NCI-H2171 treated with DMSO at 0.1 percent for 48 hours (cell line): Measurements from ENCODE around the gene DENND1A.

Source experiments
- DNase-seq: peaks from one replicate; lab custom pipeline; 2025; lab: John Stamatoyannopoulos, UW

Gene DENND1A

DNA sequence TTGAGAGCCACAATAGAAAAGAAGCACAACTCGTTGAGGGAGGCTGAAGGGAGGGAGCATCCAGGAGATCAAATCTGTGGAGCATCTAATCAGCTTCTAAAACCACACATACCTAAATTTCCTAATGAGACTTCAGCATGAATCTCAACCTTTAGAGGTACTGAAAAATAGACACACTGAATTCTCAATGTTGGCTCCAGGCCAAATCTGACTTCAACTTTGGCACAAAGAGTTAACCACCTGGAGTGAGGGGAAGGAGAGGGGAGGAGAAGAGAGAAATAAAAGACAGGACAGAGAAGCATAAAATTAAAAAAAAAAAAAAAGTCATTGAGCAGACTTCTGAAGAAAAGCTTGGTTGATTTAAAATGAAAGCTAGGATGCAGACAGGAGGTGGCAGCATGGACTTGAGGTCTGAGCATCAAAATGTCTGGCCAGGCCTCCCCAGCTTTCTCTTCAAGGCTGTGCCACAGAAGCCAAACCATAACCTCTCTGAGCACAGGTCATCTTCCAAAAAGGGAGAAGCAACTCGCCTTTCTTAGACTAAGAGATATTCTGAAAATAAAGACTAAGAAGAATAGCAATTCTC, 205.6 kb downstream of the DENND1A start:
- DNase-seq: peak; percentile 24

- DNase-seq: no peak
Measured at GRCh38 chr9:123723135-123723875, 206.6 kb downstream of the DENND1A start.

DNA sequence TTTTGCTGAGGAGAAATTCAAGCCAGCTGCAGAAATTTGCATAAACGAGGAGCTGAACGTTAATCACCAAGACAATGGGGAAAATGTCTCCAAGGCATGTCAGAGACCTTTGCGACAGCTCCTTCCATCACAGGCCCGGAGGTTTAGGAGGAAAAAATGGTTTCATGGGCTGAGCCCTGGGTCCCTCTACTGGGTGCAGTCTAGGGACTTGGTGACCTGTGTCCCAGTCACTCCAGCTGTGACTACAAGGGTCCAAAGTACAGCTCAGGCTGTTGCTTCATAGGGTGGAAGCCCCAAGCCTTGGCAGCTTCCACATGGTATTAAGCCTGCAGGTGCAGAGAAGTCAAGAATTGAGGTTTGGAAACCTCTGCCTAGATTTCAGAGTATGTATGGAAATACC, 207.5 kb downstream of the DENND1A start:
- no peak for DNase-seq

DNA sequence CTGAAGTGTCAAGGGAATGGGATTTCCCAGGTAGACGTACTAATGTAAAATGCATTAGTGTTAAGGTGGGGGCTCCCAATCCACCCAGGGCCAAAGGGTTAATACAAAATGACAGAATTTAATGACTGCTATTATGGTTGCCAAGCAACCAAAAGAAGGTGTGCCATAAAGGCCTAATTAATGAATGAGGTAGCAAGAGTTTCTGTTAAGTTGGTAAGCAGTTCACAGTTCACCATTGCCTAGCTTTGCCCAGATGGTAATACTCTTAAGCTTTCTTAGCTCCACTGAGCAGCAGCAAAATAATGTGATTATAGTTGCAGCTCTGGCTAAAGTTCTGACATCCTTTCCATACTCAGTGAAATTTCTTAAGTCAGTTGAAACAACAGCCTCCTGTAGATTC, 211.7 kb downstream of the DENND1A start:
- DNase-seq: no peak

GRCh38 chr9:123717581-123718175, 212.2 kb downstream of the DENND1A start:
- no peak for DNase-seq

DNA sequence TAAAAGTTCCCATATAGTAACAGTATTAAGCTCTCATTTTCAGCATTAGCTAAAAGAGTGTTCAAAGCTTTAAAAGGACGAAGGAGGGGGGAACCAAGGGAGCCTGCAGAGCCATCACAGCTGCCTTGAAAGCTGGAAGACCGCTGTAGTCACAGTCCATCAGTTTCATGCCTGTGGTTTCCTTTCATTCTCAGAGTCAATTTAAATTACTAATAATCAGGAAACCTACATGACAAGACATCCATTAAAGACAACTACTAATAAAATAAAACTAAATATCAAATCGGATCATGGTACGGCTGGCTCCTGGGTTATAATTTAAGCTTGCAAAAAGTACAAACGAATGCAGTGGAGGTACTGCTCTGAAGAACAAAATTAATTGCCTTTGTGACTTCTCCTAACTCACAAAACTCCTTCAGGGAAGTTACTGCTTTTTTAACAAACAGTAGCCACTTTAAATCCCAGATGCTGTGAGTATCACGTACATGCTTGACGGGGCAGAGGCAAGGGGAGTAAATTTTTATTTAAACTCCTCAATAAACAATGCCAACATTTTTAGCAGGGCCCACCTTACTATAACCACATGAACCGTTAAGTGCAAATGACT, 213.5 kb downstream of the DENND1A start:
- DNase-seq: no peak

- DNase-seq: no peak
Measured at GRCh38 chr9:123715258-123715657, 214.7 kb downstream of the DENND1A start.

DNA sequence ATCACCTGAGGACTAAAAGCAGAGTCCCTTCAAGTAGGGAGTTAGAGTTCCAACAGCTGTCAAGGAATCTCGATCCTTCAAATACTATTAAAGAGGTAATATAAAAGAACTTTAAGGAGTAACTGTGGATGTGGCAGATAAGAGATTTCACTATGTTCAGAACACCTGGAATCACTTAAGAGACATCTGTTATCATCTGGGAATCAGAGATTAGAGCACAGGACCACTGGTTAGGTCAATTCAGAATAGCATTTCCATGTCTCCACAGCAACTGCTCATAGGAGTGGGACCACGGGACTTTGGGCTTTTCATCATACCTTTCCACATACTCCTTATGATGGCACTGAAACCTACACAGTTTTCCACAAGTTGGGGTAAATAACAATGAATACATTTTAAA, 216.6 kb downstream of the DENND1A start:
- DNase-seq: no peak

GRCh38 chr9:123712399-123712798, 217.5 kb downstream of the DENND1A start:
- DNase-seq: no peak

- no peak for DNase-seq
Measured at GRCh38 chr9:123710299-123710698, 219.6 kb downstream of the DENND1A start.

DNA sequence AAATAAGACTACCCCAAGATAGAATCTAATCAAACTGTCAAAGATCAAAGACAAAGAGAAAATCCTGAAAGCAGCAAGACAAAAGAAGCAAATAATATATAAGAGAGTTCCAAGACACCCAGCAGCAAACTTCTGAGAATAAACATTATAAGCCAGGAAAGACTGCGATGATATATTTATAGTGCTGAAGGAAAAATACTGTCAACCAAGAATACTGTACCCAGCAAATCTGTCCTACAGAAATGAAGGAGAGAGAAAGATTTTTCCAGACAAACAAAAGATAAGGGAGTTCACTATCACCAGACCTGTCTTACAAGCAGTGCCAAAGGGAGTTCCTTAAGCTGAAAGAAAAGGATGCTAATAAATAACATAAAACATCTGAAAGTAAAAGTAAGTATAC, 227.4 kb downstream of the DENND1A start:
- no peak for DNase-seq

GRCh38 chr9:123697686-123698085, 232.2 kb downstream of the DENND1A start:
- DNase-seq: no peak

GRCh38 chr9:123696476-123696875, 233.4 kb downstream of the DENND1A start:
- no peak for DNase-seq

- DNase-seq: no peak
Measured at GRCh38 chr9:123695386-123695785, 234.5 kb downstream of the DENND1A start.

- no peak for DNase-seq
Measured at GRCh38 chr9:123691765-123692303, 238.1 kb downstream of the DENND1A start.

DNA sequence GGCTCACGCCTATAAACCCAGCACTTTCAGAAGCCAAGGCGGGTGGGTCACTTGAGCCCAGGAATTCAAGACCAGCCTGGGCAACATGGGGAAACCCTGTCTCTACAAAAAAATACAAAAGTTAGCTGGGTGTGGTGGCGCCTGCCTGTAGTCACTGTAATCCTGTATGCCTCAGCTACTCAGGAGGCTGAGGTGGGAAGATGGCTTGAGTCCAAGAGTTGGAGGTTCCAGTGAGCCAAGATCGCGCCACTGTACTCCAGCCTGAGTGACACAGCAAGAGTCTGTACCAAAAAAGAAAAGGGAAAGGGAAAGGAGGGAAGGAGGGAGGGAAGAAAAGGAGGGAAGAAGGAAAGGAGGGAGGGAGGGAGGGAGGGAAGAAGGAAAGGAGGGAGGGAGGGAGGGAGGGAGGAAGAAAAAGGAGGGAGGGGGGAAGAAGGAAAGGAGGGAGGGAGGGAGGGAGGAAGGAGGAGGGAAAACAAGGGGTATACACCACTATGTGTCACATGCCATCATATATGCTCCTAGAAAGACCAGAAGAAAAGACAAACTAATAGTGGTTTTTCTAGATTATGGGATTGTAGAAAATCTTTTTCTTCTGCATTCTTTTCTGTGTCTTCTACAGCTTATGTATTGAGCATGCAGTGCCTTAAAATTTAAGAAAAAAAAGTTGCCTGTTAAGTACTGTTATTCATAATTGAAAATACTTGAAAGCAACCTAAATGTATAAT, 240.1 kb downstream of the DENND1A start:
- DNase-seq: peak; percentile 23

GRCh38 chr9:123687246-123687751, 242.6 kb downstream of the DENND1A start:
- DNase-seq: peak; percentile 31

- DNase-seq: peak; percentile 25
Measured at GRCh38 chr9:123686829-123687192, 243.1 kb downstream of the DENND1A start.

DNA sequence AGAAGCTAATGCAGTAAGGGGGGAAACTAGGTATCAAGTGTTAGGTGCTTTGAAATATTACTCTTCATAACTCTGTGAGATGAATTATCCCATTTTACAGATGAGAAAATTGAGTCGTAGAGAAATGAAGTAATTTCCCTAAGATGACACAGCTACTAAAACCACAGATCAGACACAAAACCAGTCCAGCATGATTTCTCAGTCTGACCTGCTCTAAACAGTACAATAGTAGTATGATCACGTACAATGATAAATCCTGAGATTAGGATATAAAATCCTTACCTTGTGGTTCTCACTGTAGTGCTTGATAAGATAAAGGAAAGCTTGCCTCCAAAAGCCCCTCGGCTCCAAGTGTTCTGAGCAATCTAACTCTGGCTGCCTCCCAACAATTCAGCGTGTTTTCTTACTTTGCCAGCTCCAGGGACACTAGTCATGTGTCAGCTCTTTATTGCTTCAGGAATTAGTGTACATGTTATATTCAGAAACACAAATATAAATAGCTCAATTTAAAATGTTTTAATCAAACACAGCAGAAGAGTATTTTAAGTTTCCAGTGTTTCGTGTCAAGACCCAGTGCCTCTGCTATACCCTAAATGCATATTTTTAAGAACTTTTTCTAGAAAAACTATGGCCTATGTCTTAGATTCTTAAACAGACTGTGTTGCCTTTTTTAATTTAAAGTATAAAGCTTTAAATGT, 243.6 kb downstream of the DENND1A start:
- DNase-seq: peak; percentile 1

DNA sequence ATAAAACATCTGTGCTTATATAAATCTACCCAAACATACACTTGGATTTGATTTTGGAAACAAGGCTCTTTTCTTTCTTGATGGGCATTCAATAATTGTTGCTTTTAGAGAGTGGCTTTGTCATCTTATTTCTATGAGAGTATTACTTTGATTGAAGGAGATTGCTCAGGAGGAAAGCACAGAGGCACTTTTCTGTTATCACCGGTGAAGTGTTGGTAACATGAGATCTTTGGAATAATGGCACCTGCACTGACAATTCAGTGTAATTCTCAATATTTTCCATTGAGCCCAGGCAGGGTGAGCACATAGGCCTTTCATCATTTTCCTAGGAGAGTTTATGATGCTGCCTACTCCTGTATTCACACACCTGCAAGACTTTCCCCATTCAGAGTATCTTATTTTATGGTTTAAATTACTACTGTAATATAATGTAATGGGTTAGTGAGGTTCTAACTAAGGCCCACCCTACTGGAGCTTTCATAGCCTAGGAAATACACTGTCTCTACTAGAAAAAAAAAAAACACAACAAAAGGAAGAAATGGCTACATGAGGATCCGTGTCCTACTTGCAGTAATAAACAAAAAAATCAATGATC, 244.3 kb downstream of the DENND1A start:
- no peak for DNase-seq
